Fibroblast of lung (primary cell): ENCODE results near the gene AGTR1. TPM values are rescaled to one million over a fixed set of nuclear protein-coding genes. Genes with fewer than 3 reads are reported as not detected.
A peak's percentile ranks its signal among the peaks of the same experiment; 100 is the strongest.

Experiments
- DNase-seq, 2 donors: peaks; one replicate each; pipeline versions ENCODE4 v3.0.0 to v3.0.0-alpha.2; 2010; ENCODE audit warnings: low read depth in 2 of 2
- H2AFZ ChIP-seq: 2 replicates; pipeline ENCODE4 v1.5.1; 2012; ENCODE audit warnings: low read length, control low read depth, inconsistent platforms
- H3K27ac ChIP-seq: 2 replicates; pipeline ENCODE4 v1.5.1; 2011; ENCODE audit warnings: low read length, control low read depth; ENCODE audit not compliant: insufficient read depth
- H3K27me3 ChIP-seq: 2 replicates; pipeline ENCODE4 v1.5.1; 2011; ENCODE audit warnings: mild to moderate bottlenecking, low read length; ENCODE audit not compliant: control insufficient read depth, insufficient read depth
- H3K36me3 ChIP-seq: 2 replicates; pipeline ENCODE4 v1.5.1; 2011; ENCODE audit warnings: low read length; ENCODE audit not compliant: control insufficient read depth, insufficient read depth
- H3K4me1 ChIP-seq: 2 replicates; pipeline ENCODE4 v1.5.1; 2011; ENCODE audit warnings: low read length; ENCODE audit not compliant: control insufficient read depth, insufficient read depth; ENCODE audit errors: extremely low read depth
- H3K4me2 ChIP-seq: 2 replicates; pipeline ENCODE4 v1.5.1; 2011; ENCODE audit warnings: low read length, control low read depth; ENCODE audit not compliant: insufficient read depth; ENCODE audit errors: extremely low read depth
- H3K4me3 ChIP-seq, 4 experiments: fragments of 200-600 bp in 1 of 4; sonication (generic) in 1 of 4; replicated peaks in 1 of 4; 2 replicates each; pipeline ENCODE4 v1.5.1; 2011 to 2016; ENCODE audit warnings: low read length in 4 of 4, low read depth in 3 of 4, mild to moderate bottlenecking in 3 of 4, control low read depth in 2 of 4, inconsistent platforms in 1 of 4, mixed read lengths in 1 of 4; ENCODE audit not compliant: insufficient read depth in 1 of 4; ENCODE audit errors: control extremely low read depth in 1 of 4
- H3K79me2 ChIP-seq: 2 replicates; pipeline ENCODE4 v1.5.1; 2012; ENCODE audit warnings: mild to moderate bottlenecking, low read length, inconsistent platforms; ENCODE audit not compliant: control insufficient read depth, insufficient read depth
- H3K9ac ChIP-seq: 2 replicates; pipeline ENCODE4 v1.5.1; 2011; ENCODE audit warnings: mild to moderate bottlenecking, low read length, control low read depth; ENCODE audit not compliant: insufficient read depth
- H3K9me3 ChIP-seq: 2 replicates; pipeline ENCODE4 v1.5.1; 2012; ENCODE audit warnings: low read depth, low read length; ENCODE audit not compliant: control insufficient read depth, insufficient read depth
- H4K20me1 ChIP-seq: 2 replicates; pipeline ENCODE4 v1.5.1; 2011; ENCODE audit warnings: low read length; ENCODE audit not compliant: control insufficient read depth, insufficient read depth; ENCODE audit errors: extremely low read depth
- CTCF ChIP-seq, 2 donors: IDR thresholded peaks in 1 of 2; conservative IDR thresholded peaks in 1 of 2; 1 replicate in 1 of 2; 2 replicates in 1 of 2; pipeline ENCODE4 v1.5.1; 2011 to 2012; ENCODE audit warnings: low read length in 2 of 2, control low read depth in 1 of 2, inconsistent platforms in 1 of 2, low read depth in 1 of 2, mild to moderate bottlenecking in 1 of 2
- EZH2 ChIP-seq: IDR thresholded peaks from 2 replicates; pipeline ENCODE4 v1.5.1; 2012; ENCODE audit warnings: low read length, control low read depth, mild to moderate bottlenecking; ENCODE audit errors: missing control alignments
- polyA plus RNA-seq, 2 donors: library from polyadenylated mRNA; depleted of rRNA in 1 of 2; stranded (reverse) in 1 of 2; unstranded in 1 of 2; fragments of >200 nt; gene quantifications; 2 replicates each; pipeline ENCODE4 v1.2.1, GENCODE V29; 2011 to 2012; ENCODE audit warnings: missing spikeins in 1 of 2
- total RNA-seq: library from RNA; depleted of rRNA; stranded (reverse); fragments of >200 nt; gene quantifications from 2 replicates; pipeline ENCODE4 v1.2.1, GENCODE V29; 2014

AGTR1 gene
- total and polyA plus RNA-seq, 2 donors (not counting 1 experiment from before 2014, with no cell fraction given) = 1.2 to 3.9 TPM

GRCh38 chr3:148763986-148764935, 66.6 kb downstream of the AGTR1 start:
- no peak for TF ChIP-seq EZH2
- TF ChIP-seq CTCF (conservative IDR thresholded peaks at IDR 0.05 in 1 of 2, IDR thresholded peaks at IDR 0.05 in 1 of 2; ENCODE audit: low read depth in 1 of 2, low read length in 2 of 2) = no peak
- DNase-seq = peak in 1 of 2 donors; percentile 44
- H3K9ac ChIP-seq = no peak overlapping the region

DNA sequence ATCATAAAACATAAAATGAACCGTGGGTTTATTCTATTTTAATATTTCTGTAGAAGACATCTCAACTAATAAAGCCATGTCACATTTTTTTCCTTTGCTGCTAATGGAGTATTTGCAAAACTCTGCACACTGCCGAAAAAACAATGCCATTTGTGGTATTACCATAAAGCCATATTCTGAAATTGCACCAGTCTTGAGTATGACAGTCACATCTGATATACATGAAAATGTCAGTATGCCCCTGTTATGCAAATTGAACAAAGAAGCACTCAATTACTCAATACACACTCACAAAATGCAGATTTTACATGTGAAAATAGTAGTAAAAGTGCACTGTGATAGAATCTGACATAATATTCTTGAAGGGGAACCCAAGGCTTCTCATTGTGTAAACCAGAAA, 74.7 kb downstream of the AGTR1 start:
- Histone ChIP-seq H2AFZ (no peak overlapping the region), H3K4me2 (no peak overlapping the region), H3K4me1 (no peaks in the 10 kb centered on the region), H3K27ac (no peak overlapping the region), H3K9ac (no peak overlapping the region), H3K27me3 (no peaks in the 10 kb centered on the region), H4K20me1 (no peaks in the 10 kb centered on the region), H3K36me3 (no peaks in the 10 kb centered on the region), H3K79me2 (no peaks in the 10 kb centered on the region), H3K9me3 (no peaks in the 10 kb centered on the region), H3K4me3 (no peak overlapping the region)
- TF ChIP-seq EZH2 (no peak), CTCF (conservative IDR thresholded peaks at IDR 0.05 in 1 of 2, IDR thresholded peaks at IDR 0.05 in 1 of 2; ENCODE audit: low read depth in 1 of 2, low read length in 2 of 2) (no peak)
- DNase-seq = no peak

More at GRCh38 chr3:148763986-148764935, 66.6 kb downstream of the AGTR1 start:
- Histone ChIP-seq H3K27me3 (no peaks in the 10 kb centered on the region), H4K20me1 (no peaks in the 10 kb centered on the region), H3K27ac (no peak overlapping the region), H3K4me2 (no peak overlapping the region), H3K4me1 (no peaks in the 10 kb centered on the region), H3K36me3 (no peaks in the 10 kb centered on the region), H3K4me3 (no peak overlapping the region), H2AFZ (no peak overlapping the region), H3K9me3 (no peaks in the 10 kb centered on the region), H3K79me2 (no peaks in the 10 kb centered on the region)

DNA sequence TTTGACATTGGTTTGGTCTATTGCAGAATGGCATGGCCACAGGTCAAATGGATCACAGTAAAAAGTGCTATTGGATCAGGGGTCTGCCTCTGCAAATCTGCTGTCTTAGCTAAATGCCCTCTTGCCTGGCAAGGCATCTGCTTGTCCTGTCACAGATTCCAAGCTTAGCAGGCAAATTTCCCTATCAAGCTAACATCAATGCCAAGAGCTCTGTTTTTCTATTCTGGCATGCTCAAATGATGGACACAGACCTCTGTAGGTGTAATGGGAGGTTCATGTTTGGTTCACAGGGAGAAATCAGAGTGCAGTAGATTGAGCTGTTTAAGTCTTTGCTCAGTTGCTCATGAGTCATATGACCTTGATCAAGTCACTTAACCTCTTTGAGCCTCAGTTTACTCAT, 75.1 kb downstream of the AGTR1 start:
- Histone ChIP-seq H3K27ac (no peak overlapping the region), H3K4me2 (no peak overlapping the region), H3K27me3 (no peaks in the 10 kb centered on the region), H3K9me3 (no peaks in the 10 kb centered on the region), H3K36me3 (no peaks in the 10 kb centered on the region), H3K79me2 (no peaks in the 10 kb centered on the region), H4K20me1 (no peaks in the 10 kb centered on the region), H2AFZ (no peak overlapping the region), H3K9ac (no peak overlapping the region), H3K4me1 (no peaks in the 10 kb centered on the region), H3K4me3 (no peak overlapping the region)
- no peak for DNase-seq
- TF ChIP-seq EZH2 (no peak), CTCF (conservative IDR thresholded peaks at IDR 0.05 in 1 of 2, IDR thresholded peaks at IDR 0.05 in 1 of 2; ENCODE audit: low read depth in 1 of 2, low read length in 2 of 2) (no peak)
